GM12875 (cell line): Measurements from ENCODE around the gene FN1.

Source experiments
- H3K4me3 ChIP-seq: one replicate; pipeline ENCODE4 v1.5.1; 2011; ENCODE audit warnings: low read depth, low read length, control low read depth
- TF ChIP-seq, protein P1 (sequence below): IDR thresholded peaks from 2 replicates; pipeline ENCODE4 v1.5.1; 2011; ENCODE audit warnings: low read depth, mild to moderate bottlenecking, control low read depth, inconsistent platforms, low read length, moderate library complexity, borderline replicate concordance; ENCODE audit not compliant: insufficient read depth

Gene FN1

GRCh38 chr2:215435870-215436704, at the start of gene FN1:
Gene FN1, minus strand, starts transcription at chr2:215436068. Its CDS starts 266 bp downstream, at chr2:215435802.
- peak within 1 kb of the TSS; percentile 17 for H3K4me3 ChIP-seq
- TF ChIP-seq, protein P1, sequence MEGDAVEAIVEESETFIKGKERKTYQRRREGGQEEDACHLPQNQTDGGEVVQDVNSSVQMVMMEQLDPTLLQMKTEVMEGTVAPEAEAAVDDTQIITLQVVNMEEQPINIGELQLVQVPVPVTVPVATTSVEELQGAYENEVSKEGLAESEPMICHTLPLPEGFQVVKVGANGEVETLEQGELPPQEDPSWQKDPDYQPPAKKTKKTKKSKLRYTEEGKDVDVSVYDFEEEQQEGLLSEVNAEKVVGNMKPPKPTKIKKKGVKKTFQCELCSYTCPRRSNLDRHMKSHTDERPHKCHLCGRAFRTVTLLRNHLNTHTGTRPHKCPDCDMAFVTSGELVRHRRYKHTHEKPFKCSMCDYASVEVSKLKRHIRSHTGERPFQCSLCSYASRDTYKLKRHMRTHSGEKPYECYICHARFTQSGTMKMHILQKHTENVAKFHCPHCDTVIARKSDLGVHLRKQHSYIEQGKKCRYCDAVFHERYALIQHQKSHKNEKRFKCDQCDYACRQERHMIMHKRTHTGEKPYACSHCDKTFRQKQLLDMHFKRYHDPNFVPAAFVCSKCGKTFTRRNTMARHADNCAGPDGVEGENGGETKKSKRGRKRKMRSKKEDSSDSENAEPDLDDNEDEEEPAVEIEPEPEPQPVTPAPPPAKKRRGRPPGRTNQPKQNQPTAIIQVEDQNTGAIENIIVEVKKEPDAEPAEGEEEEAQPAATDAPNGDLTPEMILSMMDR, result no peak

- TF ChIP-seq, protein P1, result no peak
- H3K4me3 ChIP-seq, result no peak overlapping the region
Measured at GRCh38 chr2:215485032-215485431, 49.2 kb upstream of the FN1 start.

- TF ChIP-seq, protein P1, result no peak
- H3K4me3 ChIP-seq, result no peak overlapping the region
Measured at GRCh38 chr2:215484570-215484969, 48.7 kb upstream of the FN1 start.

GRCh38 chr2:215483431-215483830, 47.6 kb upstream of the FN1 start:
- TF ChIP-seq, protein P1, result no peak
- no peak overlapping the region for H3K4me3 ChIP-seq

- no peak overlapping the region for H3K4me3 ChIP-seq
- TF ChIP-seq, protein P1, result no peak
Measured at GRCh38 chr2:215479536-215480240, 43.8 kb upstream of the FN1 start.

- TF ChIP-seq, protein P1, result no peak
Measured at GRCh38 chr2:215479121-215479520, 43.3 kb upstream of the FN1 start.

More at GRCh38 chr2:215479121-215479520, 43.3 kb upstream of the FN1 start:
- no peak overlapping the region for H3K4me3 ChIP-seq
